Glutamatergic neuron (in vitro differentiated cells): Measurements from ENCODE around the gene HMGB1. TPM values are rescaled to one million over a fixed set of nuclear protein-coding genes. Genes with fewer than 3 reads are reported as not detected.

Source experiments
- DNase-seq: peaks from one replicate; pipeline ENCODE4 v3.0.0; 2022
- H3K27ac Mint-ChIP-seq: one replicate; pipeline ENCODE4 v1.8.0; 2020; ENCODE audit warnings: mild to moderate bottlenecking, mixed read lengths, inconsistent platforms; ENCODE audit not compliant: unreplicated experiment
- H3K27me3 Mint-ChIP-seq: one replicate; pipeline ENCODE4 v1.8.0; 2020; ENCODE audit warnings: mild to moderate bottlenecking, moderate library complexity, mixed read lengths, inconsistent platforms; ENCODE audit not compliant: unreplicated experiment
- H3K36me3 Mint-ChIP-seq: one replicate; pipeline ENCODE4 v1.8.0; 2020; ENCODE audit warnings: mild to moderate bottlenecking, mixed read lengths, inconsistent platforms; ENCODE audit not compliant: unreplicated experiment
- H3K4me1 Mint-ChIP-seq: one replicate; pipeline ENCODE4 v1.8.0; 2020; ENCODE audit warnings: mild to moderate bottlenecking, low read depth, mixed read lengths, inconsistent platforms; ENCODE audit not compliant: unreplicated experiment
- H3K4me3 Mint-ChIP-seq: one replicate; pipeline ENCODE4 v1.8.0; 2020; ENCODE audit warnings: mild to moderate bottlenecking, mixed read lengths, inconsistent platforms; ENCODE audit not compliant: unreplicated experiment
- H3K9me3 Mint-ChIP-seq: one replicate; pipeline ENCODE4 v1.8.0; 2020; ENCODE audit warnings: mild to moderate bottlenecking, moderate library complexity, mixed read lengths, inconsistent platforms; ENCODE audit not compliant: unreplicated experiment
- total RNA-seq: library from RNA; stranded (reverse); fragmentation: NEBNext Ultra II Directional; extraction: Animal tissue kit (Norgen Biotek cat#: 25700); gene quantifications from one replicate; pipeline ENCODE4 v1.2.1, GENCODE V29; 2021; ENCODE audit not compliant: unreplicated experiment
- TF ChIP-seq, protein P1 (sequence below): fragments of 200-600 bp; sonication (generic); IDR thresholded peaks from one replicate; pipeline ENCODE4 v1.5.0; 2021; ENCODE audit not compliant: partially characterized antibody, unreplicated experiment

The HMGB1 gene
- total RNA-seq, 1 donor from 2014 or later, result 501 TPM

DNA sequence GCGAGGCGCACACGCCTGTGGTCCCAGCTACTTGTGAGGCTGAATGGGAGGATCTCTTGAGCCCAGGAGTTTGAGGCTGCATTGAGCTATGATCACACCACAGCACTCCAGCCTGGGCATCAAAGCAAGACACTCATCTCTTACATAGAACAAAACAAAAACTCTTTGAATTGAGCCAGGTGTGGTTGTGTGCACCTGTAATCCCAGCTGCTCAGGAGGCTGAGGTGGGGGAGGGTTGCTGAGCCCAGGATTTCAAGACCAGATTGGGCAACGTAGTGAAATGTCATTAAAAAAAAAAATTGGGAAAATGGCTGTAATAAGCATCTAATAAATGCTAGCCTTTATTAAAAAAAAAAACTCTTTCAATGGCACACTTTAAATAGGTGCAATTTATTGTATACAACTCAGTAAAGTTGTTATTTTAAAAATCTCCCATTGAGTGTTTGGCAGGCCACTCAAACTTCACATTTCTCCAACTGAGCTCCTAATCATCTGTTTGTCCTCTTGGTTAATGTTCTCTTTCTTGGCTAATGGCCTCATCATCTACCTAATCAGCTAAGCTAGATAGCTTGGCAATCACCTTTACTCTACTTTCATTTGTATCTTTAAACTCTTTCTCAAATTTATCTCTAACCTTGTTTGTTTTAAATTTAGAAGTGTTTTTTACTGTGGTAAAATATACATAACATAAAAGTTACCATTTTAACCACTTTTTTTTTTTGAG is 28.1 kb upstream of the HMGB1 start:
- no peak overlapping the region for H3K27ac Mint-ChIP-seq
- DNase-seq, result no peak
- no peaks in the 10 kb centered on the region for H3K36me3 Mint-ChIP-seq
- TF ChIP-seq, protein P1, sequence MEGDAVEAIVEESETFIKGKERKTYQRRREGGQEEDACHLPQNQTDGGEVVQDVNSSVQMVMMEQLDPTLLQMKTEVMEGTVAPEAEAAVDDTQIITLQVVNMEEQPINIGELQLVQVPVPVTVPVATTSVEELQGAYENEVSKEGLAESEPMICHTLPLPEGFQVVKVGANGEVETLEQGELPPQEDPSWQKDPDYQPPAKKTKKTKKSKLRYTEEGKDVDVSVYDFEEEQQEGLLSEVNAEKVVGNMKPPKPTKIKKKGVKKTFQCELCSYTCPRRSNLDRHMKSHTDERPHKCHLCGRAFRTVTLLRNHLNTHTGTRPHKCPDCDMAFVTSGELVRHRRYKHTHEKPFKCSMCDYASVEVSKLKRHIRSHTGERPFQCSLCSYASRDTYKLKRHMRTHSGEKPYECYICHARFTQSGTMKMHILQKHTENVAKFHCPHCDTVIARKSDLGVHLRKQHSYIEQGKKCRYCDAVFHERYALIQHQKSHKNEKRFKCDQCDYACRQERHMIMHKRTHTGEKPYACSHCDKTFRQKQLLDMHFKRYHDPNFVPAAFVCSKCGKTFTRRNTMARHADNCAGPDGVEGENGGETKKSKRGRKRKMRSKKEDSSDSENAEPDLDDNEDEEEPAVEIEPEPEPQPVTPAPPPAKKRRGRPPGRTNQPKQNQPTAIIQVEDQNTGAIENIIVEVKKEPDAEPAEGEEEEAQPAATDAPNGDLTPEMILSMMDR, result no peak
- no peak overlapping the region for H3K4me3 Mint-ChIP-seq
- no peaks in the 10 kb centered on the region for H3K27me3 Mint-ChIP-seq
- H3K4me1 Mint-ChIP-seq, result no peaks in the 10 kb centered on the region
- H3K9me3 Mint-ChIP-seq, result no peaks in the 10 kb centered on the region

DNA sequence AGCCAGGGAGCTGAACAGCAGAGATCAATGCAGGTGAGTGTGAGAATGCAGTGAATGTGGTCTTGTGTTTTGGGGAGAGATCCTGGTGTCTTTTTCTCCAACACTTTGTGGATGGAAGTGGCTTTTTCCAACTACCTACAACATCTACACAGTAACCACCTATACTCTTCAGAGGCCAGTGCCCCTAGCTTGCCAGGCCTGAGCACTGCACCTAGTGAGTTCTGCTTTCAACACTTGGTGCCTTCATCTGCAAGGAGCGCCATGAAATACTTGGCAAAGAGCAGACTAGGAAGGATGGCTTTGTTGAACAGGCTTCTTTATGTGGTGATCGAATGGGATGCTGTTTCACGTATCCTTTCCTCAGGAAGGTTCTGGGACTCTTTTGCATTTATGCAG is 21.3 kb upstream of the HMGB1 start:
- DNase-seq, result no peak
- no peaks in the 10 kb centered on the region for H3K36me3 Mint-ChIP-seq
- peaks cover 3% of the 10 kb centered on the region for H3K9me3 Mint-ChIP-seq
- H3K27ac Mint-ChIP-seq, result no peak overlapping the region
- H3K27me3 Mint-ChIP-seq, result no peaks in the 10 kb centered on the region
- TF ChIP-seq, protein P1, result no peak
- no peak overlapping the region for H3K4me3 Mint-ChIP-seq
- no peaks in the 10 kb centered on the region for H3K4me1 Mint-ChIP-seq

DNA sequence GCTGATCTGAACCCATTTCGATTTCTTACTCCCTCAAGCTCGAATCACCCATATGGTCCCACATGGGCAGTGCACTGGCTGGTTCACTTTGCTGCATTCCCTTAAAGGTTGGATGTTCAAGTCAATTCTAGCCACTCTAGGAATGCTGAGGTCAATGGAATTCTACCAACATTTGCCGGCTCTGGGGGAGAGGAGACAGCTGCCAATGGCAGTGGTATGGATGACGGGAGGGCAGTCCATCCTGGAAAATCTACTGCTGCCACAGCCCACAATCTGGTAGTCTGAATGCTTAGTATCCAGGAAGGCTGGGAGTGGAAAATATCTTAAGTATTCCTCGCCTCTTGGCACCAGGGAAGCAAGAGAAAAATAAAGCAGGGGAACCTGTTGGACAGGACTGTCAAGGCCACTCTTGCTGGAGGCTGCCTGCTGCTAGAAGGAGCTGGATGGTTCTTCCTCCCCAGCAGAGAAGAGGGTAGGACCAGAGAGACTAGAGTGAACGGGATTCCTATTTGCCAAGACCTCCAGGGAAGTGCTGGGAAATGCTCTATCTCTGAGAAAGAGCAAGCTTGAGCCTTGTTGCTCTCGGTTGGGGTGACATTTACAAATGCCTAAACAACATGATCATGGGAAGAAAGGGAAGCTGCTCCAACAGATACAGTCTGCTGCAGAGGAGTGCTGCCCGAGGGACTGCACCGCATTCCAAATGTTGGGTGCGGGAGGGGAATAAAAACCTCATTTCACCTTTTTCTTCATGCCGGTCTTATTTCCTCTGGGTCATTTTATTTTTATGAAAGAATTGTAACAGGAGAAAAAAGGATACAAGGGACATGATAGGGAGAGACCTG is 20.7 kb upstream of the HMGB1 start:
- TF ChIP-seq, protein P1, result no peak
- Mint-ChIP-seq H3K27me3 (no peaks in the 10 kb centered on the region), H3K4me3 (no peak overlapping the region), H3K9me3 (peaks cover 3% of the 10 kb centered on the region), H3K27ac (no peak overlapping the region), H3K36me3 (no peaks in the 10 kb centered on the region), H3K4me1 (no peaks in the 10 kb centered on the region)
- no peak for DNase-seq

DNA sequence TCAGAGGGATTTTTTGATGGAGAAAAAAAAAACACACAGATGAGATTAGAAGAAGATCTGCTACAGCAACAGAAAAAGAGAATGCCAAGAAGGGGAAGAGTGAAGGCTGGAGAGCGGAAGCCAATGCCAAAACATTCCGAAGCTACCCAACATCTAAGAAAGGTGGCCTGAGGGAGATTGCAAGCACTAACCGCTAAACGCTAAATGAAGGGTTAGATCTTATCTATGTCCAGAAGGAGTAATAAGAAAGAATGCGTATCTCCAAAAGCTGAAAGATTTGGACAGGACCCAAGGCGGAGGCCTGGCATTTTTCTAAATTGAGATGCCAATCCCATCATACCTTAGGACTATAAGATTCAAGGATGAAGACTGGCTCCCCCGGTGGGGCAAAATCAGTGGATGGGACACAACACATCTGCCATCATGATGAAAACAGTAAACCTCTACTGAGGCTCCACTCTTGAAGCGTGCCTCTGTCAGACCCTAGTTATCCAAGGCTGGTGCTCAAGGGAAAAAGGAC is 15.6 kb upstream of the HMGB1 start:
- H3K4me3 Mint-ChIP-seq, result no peak overlapping the region
- H3K27ac Mint-ChIP-seq, result no peak overlapping the region
- no peaks in the 10 kb centered on the region for H3K36me3 Mint-ChIP-seq
- H3K27me3 Mint-ChIP-seq, result no peaks in the 10 kb centered on the region
- TF ChIP-seq, protein P1, result no peak
- DNase-seq, result no peak
- H3K9me3 Mint-ChIP-seq, result peaks cover 3% of the 10 kb centered on the region
- peaks cover 9% of the 10 kb centered on the region for H3K4me1 Mint-ChIP-seq
